Fibroblast of lung (primary cell): ENCODE data around the gene DET1. TPM values are rescaled to one million over a fixed set of nuclear protein-coding genes. Genes with fewer than 3 reads are reported as not detected.
A peak's percentile ranks its signal among the peaks of the same experiment; 100 is the strongest.
"Not testable (repeated sequence)": the region's sequence is repeated elsewhere in the genome, so short reads cannot be mapped to it uniquely, and the experiment has no call there.

Experiments
- DNase-seq, 2 donors: peaks; one replicate each; pipeline versions ENCODE4 v3.0.0 to v3.0.0-alpha.2; 2010; ENCODE audit warnings: low read depth in 2 of 2
- H2AFZ ChIP-seq: 2 replicates; pipeline ENCODE4 v1.5.1; 2012; ENCODE audit warnings: low read length, control low read depth, inconsistent platforms
- H3K27ac ChIP-seq: 2 replicates; pipeline ENCODE4 v1.5.1; 2011; ENCODE audit warnings: low read length, control low read depth; ENCODE audit not compliant: insufficient read depth
- H3K27me3 ChIP-seq: 2 replicates; pipeline ENCODE4 v1.5.1; 2011; ENCODE audit warnings: mild to moderate bottlenecking, low read length; ENCODE audit not compliant: control insufficient read depth, insufficient read depth
- H3K36me3 ChIP-seq: 2 replicates; pipeline ENCODE4 v1.5.1; 2011; ENCODE audit warnings: low read length; ENCODE audit not compliant: control insufficient read depth, insufficient read depth
- H3K4me1 ChIP-seq: 2 replicates; pipeline ENCODE4 v1.5.1; 2011; ENCODE audit warnings: low read length; ENCODE audit not compliant: control insufficient read depth, insufficient read depth; ENCODE audit errors: extremely low read depth
- H3K4me2 ChIP-seq: 2 replicates; pipeline ENCODE4 v1.5.1; 2011; ENCODE audit warnings: low read length, control low read depth; ENCODE audit not compliant: insufficient read depth; ENCODE audit errors: extremely low read depth
- H3K4me3 ChIP-seq, 4 experiments: fragments of 200-600 bp in 1 of 4; sonication (generic) in 1 of 4; replicated peaks in 1 of 4; 2 replicates each; pipeline ENCODE4 v1.5.1; 2011 to 2016; ENCODE audit warnings: low read length in 4 of 4, low read depth in 3 of 4, mild to moderate bottlenecking in 3 of 4, control low read depth in 2 of 4, inconsistent platforms in 1 of 4, mixed read lengths in 1 of 4; ENCODE audit not compliant: insufficient read depth in 1 of 4; ENCODE audit errors: control extremely low read depth in 1 of 4
- H3K79me2 ChIP-seq: 2 replicates; pipeline ENCODE4 v1.5.1; 2012; ENCODE audit warnings: mild to moderate bottlenecking, low read length, inconsistent platforms; ENCODE audit not compliant: control insufficient read depth, insufficient read depth
- H3K9ac ChIP-seq: 2 replicates; pipeline ENCODE4 v1.5.1; 2011; ENCODE audit warnings: mild to moderate bottlenecking, low read length, control low read depth; ENCODE audit not compliant: insufficient read depth
- H3K9me3 ChIP-seq: 2 replicates; pipeline ENCODE4 v1.5.1; 2012; ENCODE audit warnings: low read depth, low read length; ENCODE audit not compliant: control insufficient read depth, insufficient read depth
- H4K20me1 ChIP-seq: 2 replicates; pipeline ENCODE4 v1.5.1; 2011; ENCODE audit warnings: low read length; ENCODE audit not compliant: control insufficient read depth, insufficient read depth; ENCODE audit errors: extremely low read depth
- CTCF ChIP-seq, 2 donors: IDR thresholded peaks in 1 of 2; conservative IDR thresholded peaks in 1 of 2; 1 replicate in 1 of 2; 2 replicates in 1 of 2; pipeline ENCODE4 v1.5.1; 2011 to 2012; ENCODE audit warnings: low read length in 2 of 2, control low read depth in 1 of 2, inconsistent platforms in 1 of 2, low read depth in 1 of 2, mild to moderate bottlenecking in 1 of 2
- EZH2 ChIP-seq: IDR thresholded peaks from 2 replicates; pipeline ENCODE4 v1.5.1; 2012; ENCODE audit warnings: low read length, control low read depth, mild to moderate bottlenecking; ENCODE audit errors: missing control alignments
- polyA plus RNA-seq, 2 donors: library from polyadenylated mRNA; depleted of rRNA in 1 of 2; stranded (reverse) in 1 of 2; unstranded in 1 of 2; fragments of >200 nt; gene quantifications; 2 replicates each; pipeline ENCODE4 v1.2.1, GENCODE V29; 2011 to 2012; ENCODE audit warnings: missing spikeins in 1 of 2
- total RNA-seq: library from RNA; depleted of rRNA; stranded (reverse); fragments of >200 nt; gene quantifications from 2 replicates; pipeline ENCODE4 v1.2.1, GENCODE V29; 2014

The DET1 gene
- total and polyA plus RNA-seq, 2 donors (not counting 1 experiment from before 2014, with no cell fraction given), result 6.4 to 8.9 TPM

- no peak for TF ChIP-seq EZH2
- TF ChIP-seq CTCF (conservative IDR thresholded peaks at IDR 0.05 in 1 of 2, IDR thresholded peaks at IDR 0.05 in 1 of 2; ENCODE audit: low read depth in 1 of 2, low read length in 2 of 2), result no peak
- peak in 1 of 2 donors; percentile 16 for DNase-seq
- H3K27me3 ChIP-seq, result no peaks in the 10 kb centered on the region
- no peak overlapping the region for H3K27ac ChIP-seq
- H3K4me3 ChIP-seq, result no peak overlapping the region
- no peak overlapping the region for H2AFZ ChIP-seq
- no peak overlapping the region for H3K4me2 ChIP-seq
- H3K4me1 ChIP-seq, result no peaks in the 10 kb centered on the region
- no peak overlapping the region for H3K9ac ChIP-seq
- H4K20me1 ChIP-seq, result no peaks in the 10 kb centered on the region
- H3K9me3 ChIP-seq, result no peaks in the 10 kb centered on the region
- H3K79me2 ChIP-seq, result no peaks in the 10 kb centered on the region
- no peaks in the 10 kb centered on the region for H3K36me3 ChIP-seq
Measured at GRCh38 chr15:88563638-88564037, 17.2 kb upstream of the DET1 start.

DNA sequence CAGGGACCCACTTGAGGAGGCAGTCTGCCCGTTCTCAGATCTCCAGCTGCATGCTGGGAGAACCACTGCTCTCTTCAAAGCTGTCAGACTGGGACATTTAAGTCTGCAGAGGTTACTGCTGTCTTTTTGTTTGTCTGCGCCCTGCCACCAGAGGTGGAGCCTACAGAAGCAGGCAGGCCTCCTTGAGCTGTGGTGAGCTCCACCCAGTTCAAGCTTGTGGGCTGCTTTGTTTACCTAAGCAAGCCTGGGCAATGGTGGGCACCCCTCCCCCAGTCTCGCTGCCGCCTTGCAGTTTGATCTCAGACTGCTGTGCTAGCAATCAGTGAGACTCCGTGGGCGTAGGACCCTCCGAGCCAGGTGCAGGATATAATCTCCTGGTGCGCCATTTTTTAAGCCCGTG, 13.1 kb upstream of the DET1 start:
- H3K27me3 ChIP-seq, H3K9me3 ChIP-seq, H4K20me1 ChIP-seq, H2AFZ ChIP-seq, H3K4me3 ChIP-seq, DNase-seq, H3K9ac ChIP-seq, H3K36me3 ChIP-seq, H3K79me2 ChIP-seq, H3K27ac ChIP-seq, H3K4me2 ChIP-seq, H3K4me1 ChIP-seq: not testable (repeated sequence)

DNA sequence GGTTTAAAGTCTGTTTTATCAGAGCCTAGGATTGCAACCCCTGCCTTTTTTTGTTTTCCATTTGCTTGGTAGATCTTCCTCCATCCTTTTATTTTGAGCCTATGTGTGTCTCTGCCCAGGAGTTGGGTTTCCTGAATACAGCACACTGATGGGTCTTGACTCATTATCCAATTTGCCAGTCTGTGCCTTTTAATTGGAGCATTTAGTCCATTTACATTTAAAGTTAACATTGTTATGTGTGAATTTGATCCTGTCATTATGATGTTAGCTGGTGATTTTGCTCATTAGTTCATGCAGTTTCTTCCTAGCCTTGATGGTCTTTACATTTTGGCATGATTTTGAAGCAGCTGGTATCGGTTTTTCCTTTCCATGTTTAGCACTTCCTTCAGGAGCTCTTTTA, 11.5 kb upstream of the DET1 start:
- not testable (repeated sequence) for H3K79me2 ChIP-seq, H4K20me1 ChIP-seq, H3K4me3 ChIP-seq, H2AFZ ChIP-seq, H3K27me3 ChIP-seq, DNase-seq, H3K27ac ChIP-seq, H3K4me1 ChIP-seq, H3K9me3 ChIP-seq, H3K9ac ChIP-seq, H3K4me2 ChIP-seq, H3K36me3 ChIP-seq

DNA sequence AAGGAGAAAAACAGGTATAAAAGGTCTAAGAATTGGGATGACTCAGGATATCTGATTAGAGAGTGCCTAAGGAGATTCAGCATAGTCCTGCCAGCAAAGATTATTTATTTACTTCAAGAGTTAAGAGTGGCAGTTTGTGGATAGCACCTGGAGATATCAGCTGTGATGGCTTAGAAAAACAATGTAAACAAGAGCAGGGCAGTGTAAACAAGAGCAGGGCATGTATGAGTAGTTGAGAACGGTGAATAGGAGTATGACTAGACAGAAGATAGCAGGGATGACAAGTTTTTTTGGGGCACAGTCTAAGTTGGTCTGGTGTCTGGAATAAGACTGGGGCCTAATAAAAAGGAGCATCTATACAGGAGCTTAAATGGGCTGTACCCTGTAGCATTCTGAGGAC, 1.5 kb upstream of the DET1 start:
- H3K4me3 ChIP-seq, H3K9ac ChIP-seq, H3K79me2 ChIP-seq, H3K27ac ChIP-seq, H3K4me1 ChIP-seq, H3K4me2 ChIP-seq, H3K36me3 ChIP-seq, H3K27me3 ChIP-seq, DNase-seq, H4K20me1 ChIP-seq, H2AFZ ChIP-seq, H3K9me3 ChIP-seq: not testable (repeated sequence)

DNA sequence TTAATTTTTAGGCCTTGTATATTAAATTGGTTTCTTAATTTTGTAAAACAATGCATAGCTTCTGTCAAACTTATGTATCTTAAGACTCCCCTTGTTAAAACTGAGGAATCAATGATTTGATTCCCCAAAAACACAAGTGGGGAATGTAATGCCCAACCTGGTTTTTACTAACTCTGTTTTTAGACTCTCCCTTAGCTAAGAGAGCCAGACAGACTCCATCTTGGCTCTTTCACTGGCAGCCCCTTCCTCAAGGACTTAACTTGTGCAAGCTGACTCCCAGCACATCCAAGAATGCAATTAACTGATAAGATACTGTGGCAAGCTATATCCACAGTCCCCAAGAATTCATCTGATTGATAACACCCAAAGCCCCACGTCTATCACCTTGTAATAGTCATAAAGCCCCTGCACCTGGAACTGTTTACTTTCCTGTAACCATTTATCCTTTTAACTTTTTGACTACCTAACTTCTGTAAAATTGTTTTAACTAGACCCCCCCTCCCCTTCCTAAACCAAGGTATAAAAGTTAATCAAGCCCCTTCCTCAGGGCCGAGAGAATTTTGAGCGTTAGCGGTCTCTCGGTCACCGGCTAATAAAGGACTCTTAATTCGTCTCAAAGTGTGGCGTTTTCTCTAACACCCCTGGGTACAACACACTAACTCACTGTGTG, 768 bp downstream of the DET1 start:
- H3K36me3 ChIP-seq, DNase-seq, H3K27me3 ChIP-seq, H3K4me1 ChIP-seq, H3K9me3 ChIP-seq, H4K20me1 ChIP-seq, H3K79me2 ChIP-seq: not testable (repeated sequence)
- H3K4me2 ChIP-seq, result peak overlapping the region; percentile 82
- H2AFZ ChIP-seq, result peak overlapping the region; percentile 94
- H3K9ac ChIP-seq, result peak overlapping the region; percentile 61
- peak overlapping the region; percentile 80 for H3K27ac ChIP-seq
- H3K4me3 ChIP-seq, result peak overlapping the region; percentile 66 to 84 (median 77)
